DND-41 (cell line): ENCODE measurements around the gene COX10.

ENCODE experiments used
- ATAC-seq: fragments of 200-7000 bp; cut with Tn5 transposase; 3 replicates; pipeline ENCODE4 v1.9.1; 2021; ENCODE audit warnings: low read depth; ENCODE audit not compliant: insufficient read depth
- DNase-seq: peaks from one replicate; pipeline ENCODE4 v3.0.0-alpha.2; 2020
- H2AFZ ChIP-seq: 2 replicates; pipeline ENCODE4 v1.6.0; 2012; ENCODE audit warnings: low read depth, low read length
- H3K27ac ChIP-seq: 2 replicates; pipeline ENCODE4 v1.5.1; 2012; ENCODE audit warnings: low read length, inconsistent platforms
- H3K27me3 ChIP-seq: fragments of 200-600 bp; sonication (generic); 2 replicates; pipeline ENCODE4 v1.6.0; 2012; ENCODE audit warnings: low read length, mild to moderate bottlenecking, inconsistent platforms; ENCODE audit not compliant: insufficient read depth, poor library complexity
- H3K36me3 ChIP-seq: 2 replicates; pipeline ENCODE4 v1.5.1; 2012; ENCODE audit warnings: low read length, inconsistent platforms; ENCODE audit not compliant: insufficient read depth
- H3K4me1 ChIP-seq: 2 replicates; pipeline ENCODE4 v1.5.1; 2012; ENCODE audit warnings: mild to moderate bottlenecking, low read length; ENCODE audit not compliant: insufficient read depth
- H3K4me2 ChIP-seq: 2 replicates; pipeline ENCODE4 v1.6.0; 2012; ENCODE audit warnings: mild to moderate bottlenecking, moderate library complexity, low read length, inconsistent platforms; ENCODE audit not compliant: insufficient read depth
- H3K4me3 ChIP-seq, 2 experiments: fragments of 200-600 bp in 1 of 2; shearing (Covaris generic) in 1 of 2; 2 replicates each; pipeline ENCODE4 v1.5.1; 2012 to 2016; ENCODE audit warnings: inconsistent platforms in 2 of 2, low read length in 2 of 2, mild to moderate bottlenecking in 2 of 2, low read depth in 1 of 2, moderate library complexity in 1 of 2
- H3K79me2 ChIP-seq: 2 replicates; pipeline ENCODE4 v1.6.0; 2012; ENCODE audit warnings: low read length, inconsistent platforms; ENCODE audit not compliant: insufficient read depth
- H3K9ac ChIP-seq: 2 replicates; pipeline ENCODE4 v1.6.0; 2012; ENCODE audit warnings: low read depth, mild to moderate bottlenecking, inconsistent platforms, low read length, moderate library complexity
- H3K9me3 ChIP-seq: 2 replicates; pipeline ENCODE4 v1.5.1; 2012; ENCODE audit warnings: low read length, moderate library complexity, mild to moderate bottlenecking, inconsistent platforms; ENCODE audit not compliant: insufficient read depth, severe bottlenecking
- H4K20me1 ChIP-seq: 2 replicates; pipeline ENCODE4 v1.6.0; 2012; ENCODE audit warnings: low read length; ENCODE audit not compliant: insufficient read depth
- EZH2 ChIP-seq: IDR thresholded peaks from 3 replicates; pipeline ENCODE4 v1.6.1; 2012; ENCODE audit warnings: borderline replicate concordance, low read depth, mild to moderate bottlenecking, moderate library complexity, low read length, inconsistent platforms; ENCODE audit not compliant: severe bottlenecking
- TF ChIP-seq, protein P1 (sequence below): IDR thresholded peaks from 2 replicates; pipeline ENCODE4 v1.5.1; 2012; ENCODE audit warnings: borderline replicate concordance, low read length, moderate library complexity, mild to moderate bottlenecking; ENCODE audit not compliant: poor library complexity, severe bottlenecking; ENCODE audit errors: extremely low read depth

Gene COX10

GRCh38 chr17:14211801-14212200, 142.5 kb downstream of the COX10 start:
- Histone ChIP-seq H3K27me3 (no peaks in the 10 kb centered on the region), H3K9ac (no peak overlapping the region), H4K20me1 (no peaks in the 10 kb centered on the region), H3K4me1 (no peaks in the 10 kb centered on the region), H3K9me3 (peaks cover 14% of the 10 kb centered on the region), H3K79me2 (no peaks in the 10 kb centered on the region), H3K36me3 (peaks cover 47% of the 10 kb centered on the region), H2AFZ (no peak overlapping the region), H3K4me2 (no peak overlapping the region), H3K27ac (no peak overlapping the region), H3K4me3 (no peak overlapping the region)
- DNase-seq (no peak), ATAC-seq (no peak)
- TF ChIP-seq EZH2, result no peak
- TF ChIP-seq, protein P1, sequence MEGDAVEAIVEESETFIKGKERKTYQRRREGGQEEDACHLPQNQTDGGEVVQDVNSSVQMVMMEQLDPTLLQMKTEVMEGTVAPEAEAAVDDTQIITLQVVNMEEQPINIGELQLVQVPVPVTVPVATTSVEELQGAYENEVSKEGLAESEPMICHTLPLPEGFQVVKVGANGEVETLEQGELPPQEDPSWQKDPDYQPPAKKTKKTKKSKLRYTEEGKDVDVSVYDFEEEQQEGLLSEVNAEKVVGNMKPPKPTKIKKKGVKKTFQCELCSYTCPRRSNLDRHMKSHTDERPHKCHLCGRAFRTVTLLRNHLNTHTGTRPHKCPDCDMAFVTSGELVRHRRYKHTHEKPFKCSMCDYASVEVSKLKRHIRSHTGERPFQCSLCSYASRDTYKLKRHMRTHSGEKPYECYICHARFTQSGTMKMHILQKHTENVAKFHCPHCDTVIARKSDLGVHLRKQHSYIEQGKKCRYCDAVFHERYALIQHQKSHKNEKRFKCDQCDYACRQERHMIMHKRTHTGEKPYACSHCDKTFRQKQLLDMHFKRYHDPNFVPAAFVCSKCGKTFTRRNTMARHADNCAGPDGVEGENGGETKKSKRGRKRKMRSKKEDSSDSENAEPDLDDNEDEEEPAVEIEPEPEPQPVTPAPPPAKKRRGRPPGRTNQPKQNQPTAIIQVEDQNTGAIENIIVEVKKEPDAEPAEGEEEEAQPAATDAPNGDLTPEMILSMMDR, result peak; percentile 32

GRCh38 chr17:14212401-14212800, 143.1 kb downstream of the COX10 start:
- no peaks in the 10 kb centered on the region for H3K27me3 ChIP-seq
- H3K4me2 ChIP-seq, result no peak overlapping the region
- no peak overlapping the region for H3K27ac ChIP-seq
- no peak overlapping the region for H3K9ac ChIP-seq
- H4K20me1 ChIP-seq, result no peaks in the 10 kb centered on the region
- ATAC-seq (no peak), DNase-seq (no peak)
- H2AFZ ChIP-seq, result no peak overlapping the region
- H3K9me3 ChIP-seq, result peaks cover 14% of the 10 kb centered on the region
- H3K4me3 ChIP-seq, result no peak overlapping the region
- peaks cover 41% of the 10 kb centered on the region for H3K36me3 ChIP-seq
- no peaks in the 10 kb centered on the region for H3K4me1 ChIP-seq
- TF ChIP-seq EZH2, result no peak
- TF ChIP-seq, protein P1, result no peak
- H3K79me2 ChIP-seq, result no peaks in the 10 kb centered on the region

DNA sequence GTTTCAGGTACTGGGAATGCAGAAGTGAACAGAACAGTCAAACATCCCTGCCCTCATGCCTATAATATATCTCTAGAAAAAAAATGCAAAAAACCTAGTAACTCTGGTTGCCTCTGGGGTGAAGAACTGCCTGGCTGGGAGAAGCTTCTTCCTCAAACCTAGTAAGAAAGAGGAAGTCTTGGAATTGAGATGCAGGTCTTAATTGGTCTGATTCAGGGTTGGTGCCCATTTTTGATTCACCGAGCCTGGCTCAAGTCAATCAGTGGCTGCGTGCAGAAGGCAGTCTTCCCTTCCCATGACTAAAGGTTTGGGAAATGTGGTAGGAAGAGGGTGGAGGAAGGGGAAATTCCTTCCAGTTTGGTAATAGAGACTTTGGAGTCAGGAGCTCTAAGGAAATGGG, 145.0 kb downstream of the COX10 start:
- H3K4me3 ChIP-seq, result no peak overlapping the region
- no peak overlapping the region for H3K27ac ChIP-seq
- H3K27me3 ChIP-seq, result no peaks in the 10 kb centered on the region
- no peaks in the 10 kb centered on the region for H3K79me2 ChIP-seq
- DNase-seq, result no peak
- no peak overlapping the region for H3K4me2 ChIP-seq
- H4K20me1 ChIP-seq, result no peaks in the 10 kb centered on the region
- ATAC-seq, result no peak
- H3K9ac ChIP-seq, result no peak overlapping the region
- H3K36me3 ChIP-seq, result peaks cover 25% of the 10 kb centered on the region
- H3K9me3 ChIP-seq, result peaks cover 14% of the 10 kb centered on the region
- no peak overlapping the region for H2AFZ ChIP-seq
- no peak for TF ChIP-seq EZH2
- TF ChIP-seq, protein P1, result no peak
- H3K4me1 ChIP-seq, result no peaks in the 10 kb centered on the region

DNA sequence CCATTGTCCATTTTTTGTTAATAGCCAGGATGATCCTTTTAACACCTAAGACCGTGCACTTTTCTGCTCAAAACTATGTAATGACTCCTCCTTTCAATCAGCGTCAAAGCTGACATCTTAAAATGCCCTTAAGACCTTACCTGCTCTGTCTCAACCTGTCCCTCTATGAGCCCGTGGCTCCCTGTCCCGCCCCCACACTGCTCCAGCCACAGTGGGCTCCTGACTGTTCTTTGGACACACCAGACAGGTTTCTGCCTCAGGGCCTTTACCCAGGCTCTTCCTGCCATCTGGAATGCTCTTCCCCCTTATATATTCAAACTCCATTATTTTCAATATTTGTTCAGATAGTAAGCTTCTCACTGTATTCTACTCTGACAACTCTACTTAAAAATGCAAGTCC, 153.3 kb downstream of the COX10 start:
- Histone ChIP-seq H4K20me1 (no peaks in the 10 kb centered on the region), H3K27ac (no peak overlapping the region), H3K27me3 (no peaks in the 10 kb centered on the region), H3K9me3 (no peaks in the 10 kb centered on the region), H3K79me2 (no peaks in the 10 kb centered on the region), H3K36me3 (no peaks in the 10 kb centered on the region), H3K9ac (no peak overlapping the region), H3K4me3 (no peak overlapping the region), H2AFZ (no peak overlapping the region), H3K4me2 (no peak overlapping the region), H3K4me1 (no peaks in the 10 kb centered on the region)
- DNase-seq (no peak), ATAC-seq (no peak)
- TF ChIP-seq, protein P1, result no peak
